ENCODE data around the gene PUS7L. TPM values are rescaled to one million over a fixed set of nuclear protein-coding genes. Genes with fewer than 3 reads are reported as not detected.

PUS7L gene, protein sequence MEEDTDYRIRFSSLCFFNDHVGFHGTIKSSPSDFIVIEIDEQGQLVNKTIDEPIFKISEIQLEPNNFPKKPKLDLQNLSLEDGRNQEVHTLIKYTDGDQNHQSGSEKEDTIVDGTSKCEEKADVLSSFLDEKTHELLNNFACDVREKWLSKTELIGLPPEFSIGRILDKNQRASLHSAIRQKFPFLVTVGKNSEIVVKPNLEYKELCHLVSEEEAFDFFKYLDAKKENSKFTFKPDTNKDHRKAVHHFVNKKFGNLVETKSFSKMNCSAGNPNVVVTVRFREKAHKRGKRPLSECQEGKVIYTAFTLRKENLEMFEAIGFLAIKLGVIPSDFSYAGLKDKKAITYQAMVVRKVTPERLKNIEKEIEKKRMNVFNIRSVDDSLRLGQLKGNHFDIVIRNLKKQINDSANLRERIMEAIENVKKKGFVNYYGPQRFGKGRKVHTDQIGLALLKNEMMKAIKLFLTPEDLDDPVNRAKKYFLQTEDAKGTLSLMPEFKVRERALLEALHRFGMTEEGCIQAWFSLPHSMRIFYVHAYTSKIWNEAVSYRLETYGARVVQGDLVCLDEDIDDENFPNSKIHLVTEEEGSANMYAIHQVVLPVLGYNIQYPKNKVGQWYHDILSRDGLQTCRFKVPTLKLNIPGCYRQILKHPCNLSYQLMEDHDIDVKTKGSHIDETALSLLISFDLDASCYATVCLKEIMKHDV
- 10 to 100 TPM; 10.7 to 16.8 TPM for total RNA-seq
- total RNA-seq: 48.8 to 61.3 reads per million in 2 donors

- Mint-ChIP-seq H3K4me3 (peak within 1 kb of the TSS; percentile 97), H3K36me3 (ENCODE audit: low read depth) (peaks cover 15% of the 10 kb centered on the region), H3K27me3 (no peaks in the 10 kb centered on the region), H3K27ac (peak within 1 kb of the TSS; percentile 98), H3K4me1 (peaks cover 53% of the 10 kb centered on the region)
- H3K9me3 ChIP-seq (ENCODE audit: control insufficient read depth, low read length, poor library complexity, severe bottlenecking): no peaks in the 10 kb centered on the region
- ATAC-seq (peak; percentile 96), DNase-seq (peak; percentile 90 to 94 (median 91))
These were observed at the start of gene PUS7L, which contains the start of gene IRAK4 for GRCh38 chr12:43758728-43759563. TSS of gene PUS7L (minus strand) at chr12:43758790. CDS start at chr12:43755245, 3,545 bp downstream. TSS of gene IRAK4 (plus strand) at chr12:43758951. CDS start at chr12:43768112, 9,161 bp downstream.

- Mint-ChIP-seq H3K4me1 (peaks cover 16% of the 10 kb centered on the region), H3K27ac (peak overlapping the region; percentile 96), H3K4me3 (peak overlapping the region; percentile 98), H3K27me3 (no peaks in the 10 kb centered on the region), H3K36me3 (ENCODE audit: low read depth) (peaks cover 3% of the 10 kb centered on the region)
- DNase-seq (no peak), ATAC-seq (no peak)
- H3K9me3 ChIP-seq (ENCODE audit: control insufficient read depth, low read length, poor library complexity, severe bottlenecking): no peaks in the 10 kb centered on the region
These were observed 48.8 kb upstream of the PUS7L start for GRCh38 chr12:43807386-43807785.

- peak overlapping the region; percentile 98 for H3K4me3 Mint-ChIP-seq
- ATAC-seq: no peak
- DNase-seq: no peak
- no peaks in the 10 kb centered on the region for H3K27me3 Mint-ChIP-seq
- peaks cover 16% of the 10 kb centered on the region for H3K4me1 Mint-ChIP-seq
- H3K9me3 ChIP-seq (ENCODE audit: control insufficient read depth, low read length, poor library complexity, severe bottlenecking): no peaks in the 10 kb centered on the region
- H3K27ac Mint-ChIP-seq: peak overlapping the region; percentile 96
- peaks cover 3% of the 10 kb centered on the region for H3K36me3 Mint-ChIP-seq (ENCODE audit: low read depth)
These were observed 48.1 kb upstream of the PUS7L start for GRCh38 chr12:43806737-43807072.

- Mint-ChIP-seq H3K36me3 (ENCODE audit: low read depth) (peaks cover 3% of the 10 kb centered on the region), H3K27me3 (no peaks in the 10 kb centered on the region), H3K4me1 (peaks cover 16% of the 10 kb centered on the region), H3K27ac (peak within 1 kb of the TSS; percentile 96), H3K4me3 (peak within 1 kb of the TSS; percentile 98)
- H3K9me3 ChIP-seq (ENCODE audit: control insufficient read depth, low read length, poor library complexity, severe bottlenecking): no peaks in the 10 kb centered on the region
- DNase-seq: peak; percentile 76 to 80 (median 79)
- peak; percentile 92 for ATAC-seq
These were observed 47.5 kb upstream of the PUS7L start, which contains the start of gene TWF1 for GRCh38 chr12:43805860-43806736. TSS of gene TWF1 (minus strand) at chr12:43806317. CDS start at chr12:43806245, 72 bp downstream.

DNA sequence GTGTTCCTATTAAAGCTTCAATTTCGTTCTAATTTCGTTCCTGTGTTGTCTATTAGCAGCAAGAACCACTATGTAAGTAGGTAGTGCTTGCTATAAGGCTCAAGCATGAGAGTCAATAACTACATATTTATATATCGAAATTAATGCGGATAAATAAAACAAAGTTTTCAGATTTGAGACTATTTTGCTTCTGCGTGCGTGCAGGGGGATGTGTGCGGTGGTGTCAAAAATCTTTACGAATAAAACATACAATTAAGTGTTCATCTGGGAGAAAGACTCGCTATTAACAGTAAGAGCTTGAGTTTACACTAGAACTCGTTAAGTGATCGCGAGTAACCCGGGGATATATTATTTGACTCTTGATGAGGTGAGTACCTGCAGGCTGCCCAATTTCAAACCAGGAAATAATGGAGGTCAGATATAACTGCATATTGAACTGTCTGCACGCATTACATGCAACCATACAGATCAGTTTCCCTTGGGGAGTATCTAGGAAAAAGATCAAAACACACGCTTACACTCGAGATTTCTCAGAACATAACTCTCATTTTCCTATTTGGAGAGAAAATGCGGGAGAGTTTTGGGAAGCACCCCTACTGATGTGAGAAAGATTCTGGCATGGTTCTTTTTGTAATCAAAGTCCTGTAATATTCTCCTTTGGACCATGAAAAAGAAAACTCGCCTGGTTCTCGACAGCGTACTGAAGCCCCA is 46.7 kb upstream of the PUS7L start:
- Mint-ChIP-seq H3K27ac (peak overlapping the region; percentile 96), H3K4me1 (peaks cover 16% of the 10 kb centered on the region), H3K27me3 (no peaks in the 10 kb centered on the region), H3K4me3 (peak overlapping the region; percentile 98), H3K36me3 (ENCODE audit: low read depth) (peaks cover 3% of the 10 kb centered on the region)
- H3K9me3 ChIP-seq (ENCODE audit: control insufficient read depth, low read length, poor library complexity, severe bottlenecking): no peaks in the 10 kb centered on the region
- DNase-seq (no peak), ATAC-seq (peak; percentile 29)

DNA sequence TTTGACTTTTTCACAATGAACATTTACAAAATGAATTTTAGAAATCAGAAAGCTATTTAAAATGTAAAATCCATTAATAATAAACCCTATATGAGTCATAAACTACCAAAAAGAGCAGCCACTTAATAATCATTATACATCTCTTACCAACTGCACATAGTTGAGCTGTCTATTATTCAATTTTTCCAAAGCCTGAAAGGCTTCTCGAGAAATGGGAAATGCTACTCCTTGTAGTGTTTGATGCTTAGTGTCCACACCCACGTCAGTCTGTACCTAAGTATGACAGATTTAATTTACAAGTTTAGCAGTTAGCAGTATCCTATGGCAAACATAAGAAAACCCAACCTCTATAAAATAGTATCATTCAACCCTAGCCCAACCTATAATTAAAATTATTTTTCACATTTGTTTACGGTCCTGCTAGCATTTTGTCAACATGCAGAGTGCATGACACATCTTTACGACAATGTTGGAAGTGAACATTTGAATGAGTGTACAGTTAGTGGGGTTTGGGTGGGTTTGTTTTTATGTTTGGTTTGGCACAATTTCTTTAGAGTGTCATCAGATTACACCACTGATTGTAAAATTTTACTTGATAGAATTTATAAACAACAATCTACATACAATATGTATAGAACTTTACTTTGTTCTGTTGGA is 39.1 kb upstream of the PUS7L start:
- Mint-ChIP-seq H3K27me3 (no peaks in the 10 kb centered on the region), H3K27ac (no peak overlapping the region), H3K4me3 (no peak overlapping the region), H3K4me1 (no peaks in the 10 kb centered on the region), H3K36me3 (ENCODE audit: low read depth) (no peaks in the 10 kb centered on the region)
- no peaks in the 10 kb centered on the region for H3K9me3 ChIP-seq (ENCODE audit: control insufficient read depth, low read length, poor library complexity, severe bottlenecking)
- no peak for ATAC-seq
- no peak for DNase-seq

DNA sequence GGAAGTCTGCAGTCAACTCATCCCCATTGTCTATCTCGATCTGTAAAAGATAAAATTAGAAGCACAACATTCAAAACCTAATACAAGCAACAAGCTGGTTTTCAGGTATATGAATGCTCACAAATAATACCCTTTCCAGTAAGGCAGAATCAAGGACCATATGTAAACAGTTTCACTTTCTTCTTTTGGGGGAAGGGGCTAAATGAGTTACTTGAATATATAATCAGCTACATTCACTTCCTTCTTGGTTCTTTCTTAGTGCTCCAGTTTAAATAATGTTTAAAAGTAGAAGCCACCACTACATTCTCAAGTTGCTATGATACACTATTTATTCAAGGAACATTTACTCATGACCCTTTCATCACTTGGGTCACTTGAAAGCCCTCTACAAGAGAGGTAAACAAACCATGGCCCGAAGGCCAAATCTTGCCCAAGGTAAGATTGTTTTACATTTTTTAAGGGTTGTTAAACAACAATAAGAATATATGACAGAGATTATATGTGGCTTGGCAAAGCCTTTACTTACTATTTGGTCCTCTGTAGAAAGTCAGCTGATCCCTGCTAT is 37.2 kb upstream of the PUS7L start:
- no peaks in the 10 kb centered on the region for H3K27me3 Mint-ChIP-seq
- ATAC-seq: no peak
- no peaks in the 10 kb centered on the region for H3K9me3 ChIP-seq (ENCODE audit: control insufficient read depth, low read length, poor library complexity, severe bottlenecking)
- H3K4me1 Mint-ChIP-seq: no peaks in the 10 kb centered on the region
- no peak overlapping the region for H3K27ac Mint-ChIP-seq
- no peak overlapping the region for H3K4me3 Mint-ChIP-seq
- no peaks in the 10 kb centered on the region for H3K36me3 Mint-ChIP-seq (ENCODE audit: low read depth)
- no peak for DNase-seq

GRCh38 chr12:43789941-43790340 is 31.4 kb upstream of the PUS7L start:
- Mint-ChIP-seq H3K27ac (no peak overlapping the region), H3K36me3 (ENCODE audit: low read depth) (no peaks in the 10 kb centered on the region), H3K4me3 (no peak overlapping the region), H3K4me1 (no peaks in the 10 kb centered on the region), H3K27me3 (no peaks in the 10 kb centered on the region)
- no peak for DNase-seq
- ATAC-seq: no peak
- H3K9me3 ChIP-seq (ENCODE audit: control insufficient read depth, low read length, poor library complexity, severe bottlenecking): no peaks in the 10 kb centered on the region

DNA sequence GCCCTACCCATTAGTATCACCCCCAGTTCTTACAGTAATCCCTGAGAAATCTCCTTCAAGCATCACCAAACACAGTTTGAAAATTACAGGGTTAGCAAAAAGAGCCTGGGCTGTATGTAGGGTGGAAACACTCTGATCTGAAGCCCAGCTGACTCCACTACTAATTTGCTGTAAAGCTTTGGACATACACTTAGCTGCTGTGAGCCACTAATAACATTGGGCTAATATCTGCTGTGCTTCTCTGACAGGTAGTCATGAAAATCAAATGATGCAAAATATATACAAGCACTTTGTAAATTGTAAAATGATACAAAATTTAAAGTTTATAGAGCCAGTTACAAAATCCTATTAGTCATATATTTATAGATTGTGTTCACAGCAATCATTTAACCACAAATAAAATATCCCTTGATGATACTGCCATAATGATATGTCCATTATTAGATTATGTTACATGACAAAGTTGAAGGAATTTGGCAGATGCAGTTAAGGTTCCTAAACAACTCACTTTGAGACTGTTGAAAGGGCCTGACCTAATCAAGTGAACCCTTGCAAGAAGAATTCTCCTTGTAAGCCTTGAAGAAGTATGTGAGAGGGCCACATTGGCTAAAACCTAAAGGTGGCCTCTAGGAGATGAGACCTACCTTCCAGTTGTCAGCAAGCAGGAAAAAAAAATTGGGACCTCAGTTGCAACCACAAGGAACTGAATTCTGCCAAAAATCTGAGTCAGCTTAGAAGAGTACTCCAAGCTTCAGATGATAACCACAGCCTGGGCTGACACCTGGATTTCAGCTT is 28.5 kb upstream of the PUS7L start:
- DNase-seq (no peak), ATAC-seq (no peak)
- Mint-ChIP-seq H3K4me3 (no peak overlapping the region), H3K4me1 (no peaks in the 10 kb centered on the region), H3K27ac (no peak overlapping the region), H3K27me3 (no peaks in the 10 kb centered on the region), H3K36me3 (ENCODE audit: low read depth) (peaks cover 3% of the 10 kb centered on the region)
- H3K9me3 ChIP-seq (ENCODE audit: control insufficient read depth, low read length, poor library complexity, severe bottlenecking): no peaks in the 10 kb centered on the region

DNA sequence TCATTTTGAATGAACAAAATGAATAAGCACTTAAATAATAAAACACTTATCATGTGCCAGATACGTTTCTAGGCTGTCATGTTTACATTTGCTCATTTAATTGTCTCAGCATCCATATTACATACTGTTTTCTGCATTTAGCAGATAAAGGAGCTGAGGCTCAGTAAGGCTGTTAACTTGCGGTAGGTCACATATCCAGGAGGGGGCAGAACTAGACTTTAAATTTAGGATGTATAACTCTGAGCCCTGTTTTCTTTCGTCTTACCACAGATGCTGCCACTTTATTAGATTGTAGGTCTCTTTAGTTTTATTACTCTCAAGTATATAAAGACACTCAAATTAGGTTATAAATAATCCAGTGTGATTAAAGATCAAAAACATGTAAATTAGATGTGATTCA is 17.9 kb upstream of the PUS7L start:
- peak; percentile 77 for ATAC-seq
- H3K9me3 ChIP-seq (ENCODE audit: control insufficient read depth, low read length, poor library complexity, severe bottlenecking): no peaks in the 10 kb centered on the region

DNA sequence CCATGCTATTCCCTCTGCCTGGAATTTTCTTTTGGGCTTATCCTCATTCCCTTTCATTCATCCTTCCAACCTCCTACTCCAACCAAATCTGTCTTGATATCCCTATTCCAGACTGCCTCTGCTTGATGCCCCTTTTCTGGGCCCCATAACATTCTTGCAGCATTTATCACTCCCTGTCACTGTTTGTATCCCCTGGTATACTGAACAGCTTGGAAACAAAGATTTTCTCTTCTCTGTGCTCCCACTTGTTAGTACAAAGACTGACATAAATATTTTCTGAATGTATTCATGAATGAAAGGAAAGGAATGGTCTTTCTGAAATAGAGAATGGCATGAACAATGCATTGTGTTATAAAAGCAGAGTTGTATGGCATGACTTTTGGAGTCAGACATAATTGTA is 7.7 kb upstream of the PUS7L start:
- no peak overlapping the region for H3K4me3 Mint-ChIP-seq
- no peaks in the 10 kb centered on the region for H3K9me3 ChIP-seq (ENCODE audit: control insufficient read depth, low read length, poor library complexity, severe bottlenecking)
- no peak for DNase-seq
- no peak for ATAC-seq
- H3K27ac Mint-ChIP-seq: no peak overlapping the region
- peaks cover 10% of the 10 kb centered on the region for H3K36me3 Mint-ChIP-seq (ENCODE audit: low read depth)
- no peaks in the 10 kb centered on the region for H3K27me3 Mint-ChIP-seq
- H3K4me1 Mint-ChIP-seq: peaks cover 25% of the 10 kb centered on the region

More for the DNA sequence above, 17.9 kb upstream of the PUS7L start:
- H3K27me3 Mint-ChIP-seq: no peaks in the 10 kb centered on the region
- no peak overlapping the region for H3K4me3 Mint-ChIP-seq
- peaks cover 2% of the 10 kb centered on the region for H3K36me3 Mint-ChIP-seq (ENCODE audit: low read depth)
- peaks cover 2% of the 10 kb centered on the region for H3K4me1 Mint-ChIP-seq
- no peak overlapping the region for H3K27ac Mint-ChIP-seq
- DNase-seq: no peak

Data from T-helper 17 cell (primary cell).